H54 (cell line): ENCODE data around the gene LAG3.

Source experiments
- DNase-seq: peaks from one replicate; pipeline ENCODE4 v3.0.0; 2011; ENCODE audit warnings: low spot score, mixed read lengths; ENCODE audit not compliant: insufficient read length
- FAIRE-seq: peaks from 3 replicates; lab custom pipeline; 2011; peaks lifted over from hg19 to GRCh38; lab: Jason Lieb, UNC
- POLR2A ChIP-seq: IDR thresholded peaks from 2 replicates; pipeline ENCODE4 v1.6.1; 2011; ENCODE audit warnings: low read depth, mild to moderate bottlenecking, low read length

Gene LAG3

GRCh38 chr12:6823182-6824084, 51.1 kb downstream of the LAG3 start:
- no peak for DNase-seq
- no peak for FAIRE-seq
- no peak for TF ChIP-seq POLR2A

- FAIRE-seq (no peak), DNase-seq (no peak)
- no peak for TF ChIP-seq POLR2A
Measured at GRCh38 chr12:6824085-6824775, 51.9 kb downstream of the LAG3 start.

- DNase-seq (no peak), FAIRE-seq (no peak)
- TF ChIP-seq POLR2A: no peak
Measured at GRCh38 chr12:6824901-6825381, 52.6 kb downstream of the LAG3 start.

GRCh38 chr12:6825398-6826124, 53.2 kb downstream of the LAG3 start:
- FAIRE-seq: no peak
- TF ChIP-seq POLR2A: no peak
- DNase-seq: peak; percentile 89

GRCh38 chr12:6826125-6826733, 53.9 kb downstream of the LAG3 start:
- no peak for TF ChIP-seq POLR2A
- FAIRE-seq (no peak), DNase-seq (no peak)

- no peak for TF ChIP-seq POLR2A
- DNase-seq (no peak), FAIRE-seq (no peak)
Measured at GRCh38 chr12:6826734-6827436, 54.6 kb downstream of the LAG3 start.

GRCh38 chr12:6827437-6827911, 55.2 kb downstream of the LAG3 start:
- DNase-seq (peak; percentile 93), FAIRE-seq (peak; percentile 71)
- no peak; the same call in 1 of the 2 replicates for TF ChIP-seq POLR2A
